ENCODE results near the gene SGSM2.

DNA sequence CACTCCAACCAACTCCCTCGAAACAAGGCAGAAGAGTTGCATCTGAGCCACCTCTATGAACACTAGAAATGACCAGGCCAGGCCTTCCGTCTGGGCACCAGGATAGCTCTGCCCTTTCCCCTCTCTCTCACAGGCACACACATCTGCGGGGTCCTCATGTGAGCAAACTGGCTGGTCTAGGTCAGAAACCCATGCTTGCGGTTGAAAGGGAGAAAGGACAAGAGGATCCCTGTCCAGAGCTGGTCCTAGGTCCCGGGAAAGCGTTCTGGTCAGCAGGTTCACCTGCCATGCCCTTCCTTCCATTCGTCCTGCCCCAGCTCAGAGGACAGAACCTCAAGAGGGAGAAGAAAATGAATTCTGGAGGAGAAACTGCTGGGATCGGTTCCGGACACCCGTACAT, 60.9 kb downstream of the SGSM2 start:
- TF ChIP-seq EZH2 (IDR thresholded peaks at IDR 0.05): no peak
- no peak for TF ChIP-seq FOXP2 (optimal IDR thresholded peaks at IDR 0.05; ENCODE audit: control extremely low read depth, extremely low read length, insufficient read depth)
